Natural killer cell (primary cell): ENCODE measurements around the gene MRO. TPM values are rescaled to one million over a fixed set of nuclear protein-coding genes. Genes with fewer than 3 reads are reported as not detected.

Experiments
- ATAC-seq, 3 donors: fragments of 150-1000 bp in 2 of 3; fragments of 200-7000 bp in 1 of 3; cut with Tn5 transposase; 1 replicate in 1 of 3; 2 replicates in 2 of 3; pipeline ENCODE4 v1.10.0; 2021; ENCODE audit warnings: mild to moderate bottlenecking in 2 of 3, moderate library complexity in 2 of 3
- DNase-seq, 2 donors: peaks; one replicate each; pipeline versions ENCODE4 v3.0.0 to v3.0.0-alpha.2; 2013 to 2021; ENCODE audit warnings: mixed read lengths in 1 of 2
- H3K27ac ChIP-seq: one replicate; pipeline ENCODE4 v1.5.1; 2013; ENCODE audit warnings: mild to moderate bottlenecking, low read length
- H3K27me3 ChIP-seq: one replicate; pipeline ENCODE4 v1.6.1; 2013; ENCODE audit warnings: low read length; ENCODE audit not compliant: control insufficient read depth, insufficient read depth
- H3K36me3 ChIP-seq: one replicate; pipeline ENCODE4 v1.6.1; 2013; ENCODE audit warnings: low read length; ENCODE audit not compliant: control insufficient read depth, insufficient read depth
- H3K4me1 ChIP-seq: one replicate; pipeline ENCODE4 v1.6.1; 2013; ENCODE audit warnings: low read length; ENCODE audit not compliant: control insufficient read depth, insufficient read depth
- H3K4me3 ChIP-seq: one replicate; pipeline ENCODE4 v1.5.1; 2013; ENCODE audit warnings: low read length
- H3K9me3 ChIP-seq: one replicate; pipeline ENCODE4 v1.6.1; 2013; ENCODE audit warnings: low read length; ENCODE audit not compliant: control insufficient read depth, insufficient read depth
- H3K27ac Mint-ChIP-seq, 2 donors: one replicate each; pipeline ENCODE4 v1.8.0; 2022; ENCODE audit warnings: mild to moderate bottlenecking in 2 of 2, mixed read lengths in 2 of 2, moderate library complexity in 1 of 2
- H3K27me3 Mint-ChIP-seq, 2 donors: one replicate each; pipeline ENCODE4 v1.8.0; 2022; ENCODE audit warnings: low read depth in 2 of 2, mixed read lengths in 2 of 2
- H3K36me3 Mint-ChIP-seq: one replicate; pipeline ENCODE4 v1.8.0; 2022; ENCODE audit warnings: mixed read lengths
- H3K4me1 Mint-ChIP-seq, 2 donors: one replicate each; pipeline ENCODE4 v1.8.0; 2022; ENCODE audit warnings: mixed read lengths in 2 of 2
- H3K4me3 Mint-ChIP-seq: one replicate; pipeline ENCODE4 v1.8.0; 2022; ENCODE audit warnings: mild to moderate bottlenecking, moderate library complexity, mixed read lengths
- H3K9me3 Mint-ChIP-seq, 2 donors: one replicate each; pipeline ENCODE4 v1.8.0; 2022; ENCODE audit warnings: mixed read lengths in 2 of 2
- CTCF ChIP-seq: fragments of 200-600 bp; IDR thresholded peaks from one replicate; pipeline ENCODE4 v1.8.0; 2022; ENCODE audit warnings: antibody characterized with exemption
- WGBS: methylation state at CpG from one replicate; pipeline ENCODE4 v1.1.7; 2013; ENCODE audit warnings: missing lambda C conversion rate; ENCODE audit not compliant: insufficient coverage; 5-methylcytosine and 5-hydroxymethylcytosine counted together
- intact Hi-C: fragments of 100-400 bp; cut with micrococcal nuclease; formaldehyde crosslinking; loops from one replicate; pipeline ENCODE4 v1.14.2; 2022
- total RNA-seq, 4 donors: library from RNA; stranded (reverse); fragments of 120-200 nt in 1 of 4; gene quantifications; one replicate each; pipeline versions ENCODE4 v1.2.3 to v1.2.4, GENCODE V29; 2013 to 2022

Gene MRO
- total RNA-seq, 3 donors from 2014 or later (not counting 1 experiment from before 2014, with no cell fraction given) = not detected

DNA sequence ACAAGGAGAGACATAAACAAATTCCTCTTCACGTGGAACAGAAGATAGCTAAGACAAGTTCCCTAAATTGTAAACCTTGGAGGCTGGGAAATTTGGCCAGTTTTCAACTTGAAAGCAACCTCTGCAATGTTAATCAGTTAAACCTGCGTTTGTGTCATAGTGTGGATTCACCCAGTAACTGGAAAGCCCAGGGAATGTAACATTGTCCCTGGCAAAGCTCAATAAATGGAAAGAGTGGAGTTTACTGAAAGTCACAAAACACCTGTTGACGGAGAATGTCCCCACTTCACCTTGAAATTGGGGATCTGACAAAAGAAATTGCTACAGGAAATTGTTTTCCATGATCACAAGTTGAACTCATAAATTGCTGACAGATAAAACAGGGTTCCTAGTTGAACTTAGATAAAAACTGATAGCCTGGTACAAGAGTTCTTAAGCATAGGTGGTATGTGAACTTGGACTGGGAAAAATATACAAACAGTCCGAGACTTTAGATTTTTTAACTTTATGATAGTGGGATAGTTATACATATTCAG, 44.1 kb upstream of the MRO start:
- Mint-ChIP-seq H3K9me3 (no peaks in the 10 kb centered on the region), H3K4me3 (no peak overlapping the region), H3K27me3 (no peaks in the 10 kb centered on the region), H3K4me1 (no peaks in the 10 kb centered on the region), H3K36me3 (no peaks in the 10 kb centered on the region), H3K27ac (no peak overlapping the region)
- H3K36me3 ChIP-seq = no peaks in the 10 kb centered on the region
- no peaks in the 10 kb centered on the region for H3K27me3 ChIP-seq
- intact Hi-C loops = no loop called here
- 79% methylated on average over 3 of the region's 4 CpGs for WGBS
- no peak overlapping the region for H3K27ac ChIP-seq
- no peak overlapping the region for H3K4me3 ChIP-seq
- ATAC-seq (no peak), DNase-seq (no peak)
- no peaks in the 10 kb centered on the region for H3K9me3 ChIP-seq
- H3K4me1 ChIP-seq = no peaks in the 10 kb centered on the region
- TF ChIP-seq CTCF = no peak

GRCh38 chr18:50862401-50862800, 42.6 kb upstream of the MRO start:
- no peak overlapping the region for H3K4me3 Mint-ChIP-seq
- intact Hi-C loops = no loop called here
- H3K36me3 Mint-ChIP-seq = no peaks in the 10 kb centered on the region
- no peaks in the 10 kb centered on the region for H3K9me3 Mint-ChIP-seq
- H3K27ac ChIP-seq = no peak overlapping the region
- H3K4me1 Mint-ChIP-seq = no peaks in the 10 kb centered on the region
- H3K9me3 ChIP-seq = no peaks in the 10 kb centered on the region
- no peaks in the 10 kb centered on the region for H3K27me3 ChIP-seq
- no peaks in the 10 kb centered on the region for H3K36me3 ChIP-seq
- TF ChIP-seq CTCF = no peak
- 16% methylated on average over 2 of the region's 2 CpGs for WGBS
- no peaks in the 10 kb centered on the region for H3K27me3 Mint-ChIP-seq
- no peak overlapping the region for H3K27ac Mint-ChIP-seq
- no peak for DNase-seq
- H3K4me3 ChIP-seq = no peak overlapping the region
- ATAC-seq = no peak
- no peaks in the 10 kb centered on the region for H3K4me1 ChIP-seq

- Mint-ChIP-seq H3K4me1 (no peaks in the 10 kb centered on the region), H3K27me3 (no peaks in the 10 kb centered on the region), H3K9me3 (no peaks in the 10 kb centered on the region), H3K27ac (no peak overlapping the region), H3K4me3 (no peak overlapping the region), H3K36me3 (no peaks in the 10 kb centered on the region)
- Histone ChIP-seq H3K9me3 (no peaks in the 10 kb centered on the region), H3K27me3 (no peaks in the 10 kb centered on the region), H3K4me3 (no peak overlapping the region), H3K36me3 (no peaks in the 10 kb centered on the region), H3K4me1 (no peaks in the 10 kb centered on the region), H3K27ac (no peak overlapping the region)
- DNase-seq (no peak), ATAC-seq (no peak)
- WGBS = 92% methylated on average over 1 of the region's 1 CpG
- TF ChIP-seq CTCF = no peak
- intact Hi-C loops = no loop called here
These were observed 41.8 kb upstream of the MRO start for GRCh38 chr18:50861617-50862016.

- Histone ChIP-seq H3K27me3 (no peaks in the 10 kb centered on the region), H3K27ac (no peak overlapping the region), H3K4me3 (no peak overlapping the region), H3K9me3 (no peaks in the 10 kb centered on the region), H3K36me3 (no peaks in the 10 kb centered on the region), H3K4me1 (no peaks in the 10 kb centered on the region)
- Mint-ChIP-seq H3K27ac (no peak overlapping the region), H3K27me3 (no peaks in the 10 kb centered on the region), H3K4me3 (no peak overlapping the region), H3K36me3 (no peaks in the 10 kb centered on the region), H3K9me3 (no peaks in the 10 kb centered on the region), H3K4me1 (no peaks in the 10 kb centered on the region)
- no peak for ATAC-seq
- no peak for TF ChIP-seq CTCF
- intact Hi-C loops = no loop called here
- no peak for DNase-seq
These were observed 40.2 kb upstream of the MRO start for GRCh38 chr18:50859793-50860555.
